ENCODE results near the gene AMH. TPM values are rescaled to one million over a fixed set of nuclear protein-coding genes. Genes with fewer than 3 reads are reported as not detected.

AMH gene
- total and polyA plus RNA-seq, 2 of the 13 experiments (the other 11 are each of a cell fraction or from before 2014, with no cell fraction given): 0.03 to 0.18 TPM

DNA sequence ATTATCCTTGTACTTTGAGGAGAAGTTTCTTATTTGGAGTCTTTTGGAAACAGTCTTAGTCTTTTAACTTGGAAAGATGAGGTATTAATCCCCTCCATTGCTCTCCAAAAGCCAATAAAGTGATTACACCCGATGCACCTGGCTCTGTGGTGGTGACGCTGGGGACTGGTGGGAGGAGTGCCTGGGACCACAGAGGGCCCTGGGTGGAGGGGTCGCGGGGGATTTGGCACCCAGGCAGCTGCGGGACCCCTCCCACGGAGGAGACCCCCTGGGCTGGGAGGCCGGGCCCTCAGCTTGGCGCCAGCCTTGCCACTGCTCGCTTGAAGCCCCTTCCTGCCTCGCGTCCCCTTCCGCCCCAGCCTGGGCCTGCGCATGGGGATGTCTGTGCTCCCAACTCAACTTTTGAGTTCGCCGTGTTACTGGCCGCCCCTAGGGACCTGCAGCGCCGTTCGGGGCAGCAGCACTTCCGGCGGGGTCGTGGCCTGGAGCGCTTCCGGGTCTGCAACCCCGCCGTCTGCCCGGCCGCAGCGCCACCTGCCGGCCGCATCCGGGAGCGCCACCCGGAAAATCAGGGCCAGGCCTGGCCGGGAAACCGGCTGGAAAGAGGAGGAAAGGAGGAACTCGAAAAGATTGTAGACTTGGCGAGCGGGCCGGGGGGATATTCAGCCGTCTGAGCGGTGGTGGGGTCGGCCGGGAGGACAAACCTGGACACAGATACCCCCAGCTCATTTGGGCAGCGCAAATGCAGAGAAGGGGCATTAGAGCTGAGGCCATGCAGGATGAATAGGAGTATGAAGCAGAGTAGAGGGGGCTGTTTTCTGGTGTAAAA, 24.4 kb downstream of the AMH start (continued):
- TF ChIP-seq PITX1 (CRISPR knock-in tag; IDR thresholded peaks at IDR 0.05) (0 out of 2 replicates have a peak, but pooled peaks have one; percentile 11), MYNN (CRISPR knock-in tag; IDR thresholded peaks at IDR 0.05; ENCODE audit: low read depth) (peak; percentile 88; the same call in 1 of the 2 replicates), SETDB1 (CRISPR knock-in tag; IDR thresholded peaks at IDR 0.05; ENCODE audit: borderline replicate concordance) (no peak), DNMT1 (CRISPR knock-in tag; IDR thresholded peaks at IDR 0.05) (0 out of 2 replicates have a peak, but pooled peaks have one; percentile 54), ZFY (CRISPR knock-in tag; IDR thresholded peaks at IDR 0.05) (peak; percentile 60; the same call in 1 of the 2 replicates), ZNF335 (CRISPR knock-in tag; IDR thresholded peaks at IDR 0.05) (peak; percentile 57; the same call in 1 of the 2 replicates), NCOA2 (CRISPR knock-in tag; IDR thresholded peaks at IDR 0.05) (peak; percentile 48; the same call in 1 of the 2 replicates), ZNF230 (CRISPR knock-in tag; IDR thresholded peaks at IDR 0.05) (no peak), ZBTB38 (CRISPR knock-in tag; IDR thresholded peaks at IDR 0.05) (peak; percentile 96), ELF3 (CRISPR knock-in tag; IDR thresholded peaks at IDR 0.05) (peak; percentile 94), DZIP1 (CRISPR knock-in tag; IDR thresholded peaks at IDR 0.05) (no peak), ATF2 (CRISPR knock-in tag; IDR thresholded peaks at IDR 0.05) (peak; percentile 56; the same call in 1 of the 2 replicates), ZNF557 (CRISPR knock-in tag; IDR thresholded peaks at IDR 0.05) (no peak), BORCS8-MEF2B (CRISPR knock-in tag; IDR thresholded peaks at IDR 0.05) (no peak), YEATS4 (CRISPR knock-in tag; IDR thresholded peaks at IDR 0.05; ENCODE audit: borderline replicate concordance) (0 out of 2 replicates have a peak, but pooled peaks have one; percentile 37), SSRP1 (CRISPR knock-in tag; IDR thresholded peaks at IDR 0.05) (no peak), SOX5 (CRISPR knock-in tag; IDR thresholded peaks at IDR 0.05; ENCODE audit: borderline replicate concordance) (peak; percentile 65), CREBL2 (CRISPR knock-in tag; IDR thresholded peaks at IDR 0.05; ENCODE audit: borderline replicate concordance) (no peak)
- TF ChIP-seq, protein P1, sequence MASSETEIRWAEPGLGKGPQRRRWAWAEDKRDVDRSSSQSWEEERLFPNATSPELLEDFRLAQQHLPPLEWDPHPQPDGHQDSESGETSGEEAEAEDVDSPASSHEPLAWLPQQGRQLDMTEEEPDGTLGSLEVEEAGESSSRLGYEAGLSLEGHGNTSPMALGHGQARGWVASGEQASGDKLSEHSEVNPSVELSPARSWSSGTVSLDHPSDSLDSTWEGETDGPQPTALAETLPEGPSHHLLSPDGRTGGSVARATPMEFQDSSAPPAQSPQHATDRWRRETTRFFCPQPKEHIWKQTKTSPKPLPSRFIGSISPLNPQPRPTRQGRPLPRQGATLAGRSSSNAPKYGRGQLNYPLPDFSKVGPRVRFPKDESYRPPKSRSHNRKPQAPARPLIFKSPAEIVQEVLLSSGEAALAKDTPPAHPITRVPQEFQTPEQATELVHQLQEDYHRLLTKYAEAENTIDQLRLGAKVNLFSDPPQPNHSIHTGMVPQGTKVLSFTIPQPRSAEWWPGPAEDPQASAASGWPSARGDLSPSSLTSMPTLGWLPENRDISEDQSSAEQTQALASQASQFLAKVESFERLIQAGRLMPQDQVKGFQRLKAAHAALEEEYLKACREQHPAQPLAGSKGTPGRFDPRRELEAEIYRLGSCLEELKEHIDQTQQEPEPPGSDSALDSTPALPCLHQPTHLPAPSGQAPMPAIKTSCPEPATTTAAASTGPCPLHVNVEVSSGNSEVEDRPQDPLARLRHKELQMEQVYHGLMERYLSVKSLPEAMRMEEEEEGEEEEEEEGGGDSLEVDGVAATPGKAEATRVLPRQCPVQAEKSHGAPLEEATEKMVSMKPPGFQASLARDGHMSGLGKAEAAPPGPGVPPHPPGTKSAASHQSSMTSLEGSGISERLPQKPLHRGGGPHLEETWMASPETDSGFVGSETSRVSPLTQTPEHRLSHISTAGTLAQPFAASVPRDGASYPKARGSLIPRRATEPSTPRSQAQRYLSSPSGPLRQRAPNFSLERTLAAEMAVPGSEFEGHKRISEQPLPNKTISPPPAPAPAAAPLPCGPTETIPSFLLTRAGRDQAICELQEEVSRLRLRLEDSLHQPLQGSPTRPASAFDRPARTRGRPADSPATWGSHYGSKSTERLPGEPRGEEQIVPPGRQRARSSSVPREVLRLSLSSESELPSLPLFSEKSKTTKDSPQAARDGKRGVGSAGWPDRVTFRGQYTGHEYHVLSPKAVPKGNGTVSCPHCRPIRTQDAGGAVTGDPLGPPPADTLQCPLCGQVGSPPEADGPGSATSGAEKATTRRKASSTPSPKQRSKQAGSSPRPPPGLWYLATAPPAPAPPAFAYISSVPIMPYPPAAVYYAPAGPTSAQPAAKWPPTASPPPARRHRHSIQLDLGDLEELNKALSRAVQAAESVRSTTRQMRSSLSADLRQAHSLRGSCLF (CRISPR knock-in tag; IDR thresholded peaks at IDR 0.05; ENCODE audit: borderline replicate concordance): no peak

Measured in HepG2 (cell line).